Measurements from ENCODE around the gene RNF31. TPM values are rescaled to one million over a fixed set of nuclear protein-coding genes. Genes with fewer than 3 reads are reported as not detected.
"Not testable (repeated sequence)": the region's sequence is repeated elsewhere in the genome, so short reads cannot be mapped to it uniquely, and the experiment has no call there.

RNF31 gene
- total RNA-seq, 4 donors from 2014 or later: 26.6 to 64.2 (median 37.8) TPM

- no peak for DNase-seq (ENCODE audit: low spot score)
- peak; percentile 14 for ATAC-seq (ENCODE audit: low FRiP score)
- TF ChIP-seq, protein P1, sequence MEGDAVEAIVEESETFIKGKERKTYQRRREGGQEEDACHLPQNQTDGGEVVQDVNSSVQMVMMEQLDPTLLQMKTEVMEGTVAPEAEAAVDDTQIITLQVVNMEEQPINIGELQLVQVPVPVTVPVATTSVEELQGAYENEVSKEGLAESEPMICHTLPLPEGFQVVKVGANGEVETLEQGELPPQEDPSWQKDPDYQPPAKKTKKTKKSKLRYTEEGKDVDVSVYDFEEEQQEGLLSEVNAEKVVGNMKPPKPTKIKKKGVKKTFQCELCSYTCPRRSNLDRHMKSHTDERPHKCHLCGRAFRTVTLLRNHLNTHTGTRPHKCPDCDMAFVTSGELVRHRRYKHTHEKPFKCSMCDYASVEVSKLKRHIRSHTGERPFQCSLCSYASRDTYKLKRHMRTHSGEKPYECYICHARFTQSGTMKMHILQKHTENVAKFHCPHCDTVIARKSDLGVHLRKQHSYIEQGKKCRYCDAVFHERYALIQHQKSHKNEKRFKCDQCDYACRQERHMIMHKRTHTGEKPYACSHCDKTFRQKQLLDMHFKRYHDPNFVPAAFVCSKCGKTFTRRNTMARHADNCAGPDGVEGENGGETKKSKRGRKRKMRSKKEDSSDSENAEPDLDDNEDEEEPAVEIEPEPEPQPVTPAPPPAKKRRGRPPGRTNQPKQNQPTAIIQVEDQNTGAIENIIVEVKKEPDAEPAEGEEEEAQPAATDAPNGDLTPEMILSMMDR (IDR thresholded peaks at IDR 0.05): no peak
Measured at GRCh38 chr14:24196071-24197055, 49.1 kb downstream of the RNF31 start.

GRCh38 chr14:24197056-24197450 is 49.8 kb downstream of the RNF31 start:
- no peak for DNase-seq (ENCODE audit: low spot score)
- no peak for ATAC-seq (ENCODE audit: low FRiP score)
- TF ChIP-seq, protein P1 (IDR thresholded peaks at IDR 0.05): no peak

- no peak for ATAC-seq (ENCODE audit: low FRiP score)
Measured at GRCh38 chr14:24198814-24199524, 51.7 kb downstream of the RNF31 start.

GRCh38 chr14:24202538-24202937 is 55.2 kb downstream of the RNF31 start:
- ATAC-seq (ENCODE audit: low FRiP score); DNase-seq (ENCODE audit: low spot score): not testable (repeated sequence)

More at GRCh38 chr14:24198814-24199524, 51.7 kb downstream of the RNF31 start:
- DNase-seq (ENCODE audit: low spot score): no peak
- TF ChIP-seq, protein P1 (IDR thresholded peaks at IDR 0.05): no peak

DNA sequence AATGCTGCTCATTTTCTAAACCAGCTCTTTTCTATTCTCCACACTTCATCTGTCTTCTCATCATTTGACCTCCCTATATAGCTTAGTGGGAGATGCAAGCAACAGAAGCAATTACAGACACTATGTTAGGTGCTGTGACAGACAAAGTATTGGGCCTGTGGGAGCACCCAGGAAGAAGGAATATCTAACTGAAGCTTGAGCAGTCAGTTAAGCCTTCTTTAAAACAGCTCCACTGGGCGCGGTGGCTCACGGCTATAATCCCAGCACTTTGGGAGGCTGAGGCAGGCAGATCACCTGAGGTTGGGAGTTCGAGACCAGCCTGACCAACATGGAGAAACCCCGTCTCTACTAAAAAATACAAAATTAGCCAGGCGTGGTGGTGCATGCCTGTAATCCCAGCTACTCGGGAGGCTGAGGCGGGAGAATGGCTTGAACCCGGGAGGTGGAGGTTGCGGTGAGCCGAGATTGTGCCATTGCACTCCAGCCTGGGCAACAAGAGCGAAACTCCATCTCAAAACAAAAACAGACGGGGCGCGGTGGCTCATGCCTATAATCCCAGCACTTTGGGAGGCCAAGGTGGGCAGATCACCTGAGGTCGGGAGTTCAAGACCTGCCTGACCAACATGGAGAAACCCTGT is 56.1 kb downstream of the RNF31 start:
- DNase-seq (ENCODE audit: low spot score): not testable (repeated sequence)

GRCh38 chr14:24204163-24205146 is 57.2 kb downstream of the RNF31 start:
- TF ChIP-seq, protein P1 (IDR thresholded peaks at IDR 0.05): no peak
- no peak for ATAC-seq (ENCODE audit: low FRiP score)
- DNase-seq (ENCODE audit: low spot score): no peak

More for the DNA sequence above, 56.1 kb downstream of the RNF31 start:
- not testable (repeated sequence) for ATAC-seq (ENCODE audit: low FRiP score)
